HG03066 (cell line): Measurements from ENCODE around the gene NPTX1.

Experiments used
- ATAC-seq: cut with Tn5 transposase; IDR thresholded peaks from one replicate; pipeline ENCODE4 v1.9.1; 2021; ENCODE audit warnings: low read depth; ENCODE audit not compliant: unreplicated experiment

Gene NPTX1

GRCh38 chr17:80504686-80505413 is 28.4 kb upstream of the NPTX1 start:
- no peak for ATAC-seq

GRCh38 chr17:80503921-80504320 is 27.5 kb upstream of the NPTX1 start:
- ATAC-seq: no peak

- no peak for ATAC-seq
Observed at GRCh38 chr17:80503031-80503430, 26.6 kb upstream of the NPTX1 start.

- ATAC-seq: no peak
Observed at GRCh38 chr17:80502578-80502877, 26.1 kb upstream of the NPTX1 start.

- no peak for ATAC-seq
Observed at GRCh38 chr17:80501741-80502577, 25.6 kb upstream of the NPTX1 start.

- no peak for ATAC-seq
Observed at GRCh38 chr17:80499961-80500665, 23.7 kb upstream of the NPTX1 start.

- no peak for ATAC-seq
Observed at GRCh38 chr17:80499560-80499959, 23.2 kb upstream of the NPTX1 start.

- ATAC-seq: no peak
Observed at GRCh38 chr17:80498920-80499410, 22.6 kb upstream of the NPTX1 start.

- ATAC-seq: no peak
Observed at GRCh38 chr17:80498242-80498919, 22.0 kb upstream of the NPTX1 start.

GRCh38 chr17:80497726-80498241 is 21.4 kb upstream of the NPTX1 start:
- no peak for ATAC-seq

GRCh38 chr17:80494547-80494946 is 18.1 kb upstream of the NPTX1 start:
- no peak for ATAC-seq

GRCh38 chr17:80492343-80493136 is 16.1 kb upstream of the NPTX1 start:
- no peak for ATAC-seq

GRCh38 chr17:80491478-80492342 is 15.3 kb upstream of the NPTX1 start:
- ATAC-seq: no peak

- ATAC-seq: no peak
Observed at GRCh38 chr17:80487511-80487910, 11.1 kb upstream of the NPTX1 start.

GRCh38 chr17:80486692-80487091 is 10.3 kb upstream of the NPTX1 start:
- ATAC-seq: no peak

- no peak for ATAC-seq
Observed at GRCh38 chr17:80485846-80486245, 9.4 kb upstream of the NPTX1 start.

- no peak for ATAC-seq
Observed at GRCh38 chr17:80482555-80483308, 6.3 kb upstream of the NPTX1 start.

GRCh38 chr17:80482058-80482318 is 5.6 kb upstream of the NPTX1 start:
- no peak for ATAC-seq
